H1 (cell line): ENCODE measurements around the gene RNF141. TPM values are rescaled to one million over a fixed set of nuclear protein-coding genes. Genes with fewer than 3 reads are reported as not detected.

Experiments used
- CTCF ChIA-PET: fragments of 300-600 bp; sonication (Branson Sonifier 250); formaldehyde crosslinking; loops from one replicate; lab custom pipeline; 2021; ENCODE audit not compliant: partially characterized antibody; lab: Charles Lee
- POLR2A ChIA-PET: fragments of 300-600 bp; sonication (Branson Sonifier 250); formaldehyde crosslinking; loops from one replicate; lab custom pipeline; 2021; ENCODE audit warnings: inconsistent platforms; ENCODE audit not compliant: partially characterized antibody; lab: Charles Lee
- DNase-seq, 2 experiments: peaks; one replicate each; pipeline versions ENCODE4 v3.0.0 to v3.0.0-alpha.2; 2010 to 2022; ENCODE audit warnings: low spot score in 2 of 2, low read depth in 1 of 2, mixed read lengths in 1 of 2
- FAIRE-seq: peaks from 2 replicates; lab custom pipeline; 2011; peaks lifted over from hg19 to GRCh38; lab: Jason Lieb, UNC
- H2AFZ ChIP-seq: 2 replicates; pipeline ENCODE4 v1.8.1; 2012; ENCODE audit warnings: low read length, inconsistent platforms
- H2AK5ac ChIP-seq: 2 replicates; pipeline ENCODE4 v1.6.1; 2013; ENCODE audit warnings: low read depth, low read length
- H2BK120ac ChIP-seq: replicated peaks from 2 replicates; pipeline ENCODE3; 2013; ENCODE audit warnings: low read depth, low read length, inconsistent platforms
- H2BK12ac ChIP-seq: 2 replicates; pipeline ENCODE4 v1.6.1; 2013; ENCODE audit warnings: low read depth, low read length
- H2BK15ac ChIP-seq: 2 replicates; pipeline ENCODE4 v1.6.1; 2013; ENCODE audit warnings: low read length
- H2BK20ac ChIP-seq: 2 replicates; pipeline ENCODE4 v1.6.1; 2013; ENCODE audit warnings: low read length
- H2BK5ac ChIP-seq: 2 replicates; pipeline ENCODE4 v1.6.1; 2013; ENCODE audit warnings: low read depth, low read length
- H3K14ac ChIP-seq: 2 replicates; pipeline ENCODE4 v1.6.1; 2013; ENCODE audit warnings: inconsistent platforms; ENCODE audit not compliant: insufficient read length
- H3K18ac ChIP-seq: 2 replicates; pipeline ENCODE4 v1.6.1; 2013; ENCODE audit warnings: low read length; ENCODE audit errors: extremely low read depth
- H3K23ac ChIP-seq: 2 replicates; pipeline ENCODE4 v1.6.1; 2013; ENCODE audit warnings: inconsistent platforms; ENCODE audit not compliant: insufficient read length
- H3K23me2 ChIP-seq: 2 replicates; pipeline ENCODE4 v1.6.1; 2013; ENCODE audit warnings: low read depth, low read length
- H3K27ac ChIP-seq: 2 replicates; pipeline ENCODE4 v1.6.1; 2011; ENCODE audit warnings: low read depth, low read length, inconsistent platforms
- H3K27me3 ChIP-seq, 4 experiments: replicated peaks in 1 of 4; 1 replicate in 1 of 4; 2 replicates in 3 of 4; pipeline versions ENCODE4 v1.6.1 to v1.8.1; 2011 to 2013; ENCODE audit warnings: low read length in 3 of 4, mild to moderate bottlenecking in 3 of 4, inconsistent platforms in 2 of 4, mixed read lengths in 2 of 4, moderate library complexity in 1 of 4; ENCODE audit not compliant: control insufficient read depth in 3 of 4, insufficient read depth in 3 of 4; ENCODE audit errors: extremely low read depth in 1 of 4
- H3K36me3 ChIP-seq, 4 experiments: 2 replicates each; pipeline versions ENCODE4 v1.6.1 to v1.8.1; 2011 to 2013; ENCODE audit warnings: mild to moderate bottlenecking in 4 of 4, low read length in 3 of 4, moderate library complexity in 2 of 4, control low read depth in 1 of 4, inconsistent platforms in 1 of 4; ENCODE audit not compliant: insufficient read depth in 4 of 4, control insufficient read depth in 2 of 4
- H3K4ac ChIP-seq: replicated peaks from 2 replicates; pipeline ENCODE3; 2013; ENCODE audit warnings: low read length, low read depth, mixed read lengths, inconsistent platforms; ENCODE audit not compliant: insufficient read length
- H3K4me1 ChIP-seq, 4 experiments: replicated peaks in 1 of 4; 1 replicate in 1 of 4; 2 replicates in 3 of 4; pipeline versions ENCODE4 v1.6.1 to v1.8.1; 2011 to 2013; ENCODE audit warnings: low read length in 3 of 4, inconsistent platforms in 2 of 4, mixed read lengths in 1 of 4; ENCODE audit not compliant: insufficient read depth in 4 of 4, control insufficient read depth in 3 of 4
- H3K4me2 ChIP-seq, 2 experiments: 2 replicates each; pipeline versions ENCODE4 v1.6.1 to v1.8.1; 2011 to 2013; ENCODE audit warnings: low read depth in 2 of 2, low read length in 2 of 2, control low read depth in 1 of 2, inconsistent platforms in 1 of 2, mild to moderate bottlenecking in 1 of 2; ENCODE audit not compliant: insufficient read depth in 1 of 2
- H3K4me3 ChIP-seq, 4 experiments: fragments of 200-600, 300-600 bp in 1 of 4; sonication (generic), shearing (Covaris generic), sonication (Bioruptor Twin) in 1 of 4; 2 replicates each; pipeline versions ENCODE4 v1.5.1 to v1.8.1; 2011 to 2016; ENCODE audit warnings: low read length in 4 of 4, low read depth in 3 of 4, control low read depth in 2 of 4, inconsistent platforms in 2 of 4, mild to moderate bottlenecking in 2 of 4, mixed read lengths in 1 of 4, moderate library complexity in 1 of 4; ENCODE audit not compliant: insufficient read depth in 2 of 4; ENCODE audit errors: extremely low read depth in 1 of 4
- H3K56ac ChIP-seq: replicated peaks from 2 replicates; pipeline ENCODE3; 2013; ENCODE audit warnings: low read depth, mild to moderate bottlenecking, mixed read lengths, low read length, inconsistent platforms; ENCODE audit not compliant: insufficient read length
- H3K79me1 ChIP-seq: 2 replicates; pipeline ENCODE4 v1.6.1; 2013; ENCODE audit warnings: low read depth, low read length, control low read depth
- H3K79me2 ChIP-seq, 2 experiments: 2 replicates each; pipeline versions ENCODE4 v1.6.1 to v1.8.1; 2012 to 2013; ENCODE audit warnings: low read length in 2 of 2, mild to moderate bottlenecking in 2 of 2, inconsistent platforms in 1 of 2; ENCODE audit not compliant: insufficient read depth in 2 of 2, control insufficient read depth in 1 of 2
- H3K9ac ChIP-seq, 4 experiments: replicated peaks in 1 of 4; 1 replicate in 1 of 4; 2 replicates in 3 of 4; pipeline versions ENCODE4 v1.6.1 to v1.8.1; 2011 to 2013; ENCODE audit warnings: low read depth in 3 of 4, low read length in 3 of 4, control low read depth in 2 of 4, mild to moderate bottlenecking in 2 of 4, moderate library complexity in 2 of 4, inconsistent platforms in 1 of 4; ENCODE audit errors: extremely low read depth in 1 of 4
- H3K9me3 ChIP-seq, 2 experiments: 2 replicates each; pipeline versions ENCODE4 v1.6.1 to v1.8.1; 2012 to 2013; ENCODE audit warnings: mild to moderate bottlenecking in 2 of 2, moderate library complexity in 2 of 2, control low read depth in 1 of 2, inconsistent platforms in 1 of 2, low read depth in 1 of 2, low read length in 1 of 2, mixed read lengths in 1 of 2; ENCODE audit not compliant: insufficient read depth in 2 of 2
- H4K20me1 ChIP-seq, 2 experiments: replicated peaks in 1 of 2; 2 replicates each; pipeline versions ENCODE3 to v1.8.1; 2011 to 2013; ENCODE audit warnings: inconsistent platforms in 2 of 2, low read length in 2 of 2, mild to moderate bottlenecking in 1 of 2; ENCODE audit not compliant: insufficient read depth in 2 of 2, control insufficient read depth in 1 of 2
- H4K5ac ChIP-seq: 2 replicates; pipeline ENCODE4 v1.6.1; 2013; ENCODE audit warnings: low read length, low read depth, mixed read lengths, inconsistent platforms; ENCODE audit not compliant: insufficient read length
- H4K8ac ChIP-seq: 2 replicates; pipeline ENCODE4 v1.8.0; 2013; ENCODE audit warnings: mild to moderate bottlenecking, moderate library complexity, low read length, inconsistent platforms; ENCODE audit not compliant: insufficient read depth; ENCODE audit errors: extremely low read depth
- H4K91ac ChIP-seq: replicated peaks from 2 replicates; pipeline ENCODE3; 2013; ENCODE audit warnings: low read length, mixed read lengths, inconsistent platforms; ENCODE audit not compliant: insufficient read length
- EP300 ChIP-seq, 2 experiments: IDR thresholded peaks; 1 replicate in 1 of 2; 2 replicates in 1 of 2; pipeline ENCODE4 v1.6.1; 2011 to 2012; ENCODE audit warnings: low read depth in 2 of 2, low read length in 2 of 2, mild to moderate bottlenecking in 2 of 2, borderline replicate concordance in 1 of 2, inconsistent platforms in 1 of 2, moderate library complexity in 1 of 2
- JUN ChIP-seq: IDR thresholded peaks from 2 replicates; pipeline ENCODE4 v1.6.1; 2011; ENCODE audit warnings: low read depth, mild to moderate bottlenecking, improper control_type of control experiment, low read length
- MAFK ChIP-seq: IDR thresholded peaks from 2 replicates; pipeline ENCODE4 v1.6.1; 2012; ENCODE audit warnings: low read depth, mild to moderate bottlenecking, improper control_type of control experiment, low read length
- WGBS, 2 experiments: shearing (Covaris generic) in 1 of 2; methylation state at CpG; one replicate each; pipeline versions ENCODE4 v1.1.6 to v1.1.7; 2013 to 2015; ENCODE audit warnings: low lambda C conversion rate in 2 of 2, mixed read lengths in 2 of 2, inconsistent platforms in 1 of 2, low coverage in 1 of 2, missing lambda C conversion rate in 1 of 2; ENCODE audit not compliant: insufficient replicate concordance in 2 of 2, insufficient coverage in 1 of 2, insufficient read length in 1 of 2; ENCODE audit errors: extremely low coverage in 1 of 2, missing lambda C conversion rate in 1 of 2; 5-methylcytosine and 5-hydroxymethylcytosine counted together
- polyA plus RNA-seq, 7 experiments: library from polyadenylated mRNA; depleted of rRNA in 3 of 7; stranded (reverse) in 5 of 7; unstranded in 2 of 7; fragments of >200 nt in 5 of 7; fragments of 200-250 nt in 2 of 7; gene quantifications; 1 replicate in 5 of 7; 2 replicates in 1 of 7; 4 replicates in 1 of 7; pipeline versions ENCODE4 v1.2.1 to v1.2.3, GENCODE V29; 2011 to 2013; ENCODE audit warnings: missing spikeins in 2 of 7, mixed read lengths in 2 of 7
- total RNA-seq: library from RNA; stranded (reverse); fragmentation: NEBNext Ultra II Directional; extraction: Animal tissue kit (Norgen Biotek cat#: 25700); gene quantifications from 2 replicates; pipeline ENCODE4 v1.2.1, GENCODE V29; 2021

Gene RNF141
- total and polyA plus RNA-seq, 2 of the 8 experiments (the other 6 are each of a cell fraction or from before 2014, with no cell fraction given) = 8.5 to 22.8 TPM

GRCh38 chr11:10587388-10587787 lies 46.4 kb upstream of the RNF141 start:
- no peak overlapping the region for H3K9ac ChIP-seq
- no peak overlapping the region for H3K4me3 ChIP-seq
- no peak overlapping the region for H2AK5ac ChIP-seq
- no peak overlapping the region for H2AFZ ChIP-seq
- H3K36me3 ChIP-seq = no peaks in the 10 kb centered on the region
- no peaks in the 10 kb centered on the region for H3K27me3 ChIP-seq
- no peak overlapping the region for H3K4ac ChIP-seq
- H3K79me1 ChIP-seq = no peaks in the 10 kb centered on the region
- H3K27ac ChIP-seq = no peak overlapping the region
- H3K4me2 ChIP-seq = no peak overlapping the region
- no peaks in the 10 kb centered on the region for H3K79me2 ChIP-seq
- no peak overlapping the region for H3K56ac ChIP-seq
- CTCF ChIA-PET = interaction anchor here (1.0 to 2.0 kb wide), 2 partner anchors 13 to 67 kb away, joined by 3 to 4 read pairs; no protein-coding TSS in a partner anchor
- WGBS, 2 experiments = 91% methylated on average over 7 of the region's 7 CpGs; no CpG with 5 or more reads in 1 of the 2 experiments
- H3K23me2 ChIP-seq = peaks cover 2% of the 10 kb centered on the region; the same call in 1 of the 2 replicates
- no peak overlapping the region for H3K14ac ChIP-seq
- no peak overlapping the region for H3K23ac ChIP-seq
- H3K4me1 ChIP-seq = no peaks in the 10 kb centered on the region
- H2BK20ac ChIP-seq = no peak overlapping the region
- no peak overlapping the region for H4K5ac ChIP-seq
- no peaks in the 10 kb centered on the region for H3K9me3 ChIP-seq
- H4K91ac ChIP-seq = no peak overlapping the region
- H2BK120ac ChIP-seq = no peak overlapping the region
- H2BK5ac ChIP-seq = no peak overlapping the region
- H4K8ac ChIP-seq = no peak overlapping the region
- no peak for FAIRE-seq
- H2BK15ac ChIP-seq = no peak overlapping the region
- POLR2A ChIA-PET = no interaction called here
- no peak overlapping the region for H2BK12ac ChIP-seq
- no peak overlapping the region for H3K18ac ChIP-seq
- TF ChIP-seq EP300 (IDR thresholded peaks at IDR 0.05; ENCODE audit: borderline replicate concordance in 1 of 2, low read depth in 2 of 2, low read length in 2 of 2) = no peak
- TF ChIP-seq JUN = no peak
- no peak for TF ChIP-seq MAFK
- no peak for DNase-seq
- no peaks in the 10 kb centered on the region for H4K20me1 ChIP-seq
